SK-N-SH treated with all-trans-retinoic acid at 6 μM for 48 hours (cell line): ENCODE measurements around the gene ABCC4.

Source experiments
- ATAC-seq: fragments of 200-7000 bp; cut with Tn5 transposase; 3 replicates; pipeline ENCODE4 v1.9.1; 2020; ENCODE audit warnings: mild to moderate bottlenecking, moderate library complexity
- ARNTL ChIP-seq: fragments of 450-650 bp; formaldehyde crosslinking; IDR thresholded peaks from 2 replicates; pipeline ENCODE4 v1.5.0; 2020; ENCODE audit warnings: low read depth, mild to moderate bottlenecking, moderate library complexity, borderline replicate concordance
- BACH2 ChIP-seq: fragments of 250-450 bp; sonication (Bioruptor Pico); IDR thresholded peaks from 2 replicates; pipeline ENCODE4 v1.9.0; 2021; ENCODE audit warnings: mild to moderate bottlenecking, borderline replicate concordance
- CSDC2 ChIP-seq: fragments of 250-450 bp; sonication (Bioruptor Pico); IDR thresholded peaks from 2 replicates; pipeline ENCODE4 v1.5.0; 2020; ENCODE audit warnings: mild to moderate bottlenecking, moderate library complexity
- ESRRG ChIP-seq: fragments of 250-450 bp; sonication (Bioruptor Pico); IDR thresholded peaks from 2 replicates; pipeline ENCODE4 v1.6.1; 2021; ENCODE audit warnings: mild to moderate bottlenecking
- GLIS3 ChIP-seq: fragments of 250-450 bp; sonication (Bioruptor Pico); IDR thresholded peaks from 2 replicates; pipeline ENCODE4 v1.5.0; 2020; ENCODE audit warnings: mild to moderate bottlenecking, moderate library complexity
- ISL1 ChIP-seq: fragments of 250-450 bp; sonication (Bioruptor Pico); IDR thresholded peaks from 2 replicates; pipeline ENCODE4 v2.1.2; 2022; ENCODE audit warnings: mild to moderate bottlenecking, moderate library complexity
- OSR1 ChIP-seq: fragments of 250-450 bp; sonication (Bioruptor Pico); IDR thresholded peaks from 2 replicates; pipeline ENCODE4 v1.8.0; 2022; ENCODE audit warnings: moderate library complexity, mild to moderate bottlenecking, inconsistent platforms
- POU6F1 ChIP-seq: fragments of 250-450 bp; sonication (Bioruptor Pico); IDR thresholded peaks from 2 replicates; pipeline ENCODE4 v1.8.0; 2021; ENCODE audit warnings: low read depth, mild to moderate bottlenecking, moderate library complexity, borderline replicate concordance
- PPARA ChIP-seq: fragments of 250-450 bp; sonication (Bioruptor Pico); IDR thresholded peaks from 2 replicates; pipeline ENCODE4 v1.5.0; 2020; ENCODE audit warnings: mild to moderate bottlenecking, borderline replicate concordance
- RARB ChIP-seq: fragments of 250-450 bp; sonication (Bioruptor Pico); IDR thresholded peaks from 2 replicates; pipeline ENCODE4 v1.8.0; 2021; ENCODE audit warnings: mild to moderate bottlenecking, moderate library complexity
- SNAI2 ChIP-seq: fragments of 250-450 bp; sonication (Bioruptor Pico); IDR thresholded peaks from 2 replicates; pipeline ENCODE4 v1.5.0; 2020; ENCODE audit warnings: mild to moderate bottlenecking, moderate library complexity
- TCF4 ChIP-seq: fragments of 250-450 bp; sonication (Bioruptor Pico); IDR thresholded peaks from 2 replicates; pipeline ENCODE4 v1.8.0; 2021; ENCODE audit warnings: mild to moderate bottlenecking, moderate library complexity, borderline replicate concordance
- TOX ChIP-seq: fragments of 250-450 bp; sonication (Bioruptor Pico); IDR thresholded peaks from 2 replicates; pipeline ENCODE4 v1.8.0; 2021; ENCODE audit warnings: mild to moderate bottlenecking, moderate library complexity, borderline replicate concordance
- ZC3H10 ChIP-seq: fragments of 250-450 bp; sonication (Bioruptor Pico); IDR thresholded peaks from 2 replicates; pipeline ENCODE4 v1.5.1; 2021; ENCODE audit warnings: mild to moderate bottlenecking, moderate library complexity
- ZFP3 ChIP-seq: fragments of 250-450 bp; sonication (Bioruptor Pico); IDR thresholded peaks from 2 replicates; pipeline ENCODE4 v1.5.0; 2020; ENCODE audit warnings: mild to moderate bottlenecking, moderate library complexity
- ZFP30 ChIP-seq: fragments of 450-650 bp; formaldehyde crosslinking; IDR thresholded peaks from 2 replicates; pipeline ENCODE4 v1.5.0; 2022; ENCODE audit warnings: mild to moderate bottlenecking, moderate library complexity
- ZNF565 ChIP-seq: fragments of 450-650 bp; formaldehyde crosslinking; conservative IDR thresholded peaks from 2 replicates; pipeline ENCODE4 v1.5.0; 2020; ENCODE audit warnings: low read depth, mild to moderate bottlenecking, moderate library complexity
- ZNF70 ChIP-seq: fragments of 450-650 bp; formaldehyde crosslinking; IDR thresholded peaks from 2 replicates; pipeline ENCODE4 v1.5.0; 2020; ENCODE audit warnings: mild to moderate bottlenecking, moderate library complexity
- ZNF8 ChIP-seq: fragments of 450-650 bp; formaldehyde crosslinking; IDR thresholded peaks from 2 replicates; pipeline ENCODE4 v1.5.0; 2020; ENCODE audit warnings: mild to moderate bottlenecking, moderate library complexity
- TF ChIP-seq, protein P1 (sequence below): fragments of 250-450 bp; sonication (Bioruptor Pico); IDR thresholded peaks from 2 replicates; pipeline ENCODE4 v1.5.0; 2020; ENCODE audit warnings: mild to moderate bottlenecking, moderate library complexity
- TF ChIP-seq, protein P2 (sequence below): fragments of 250-450 bp; sonication (Bioruptor Pico); IDR thresholded peaks from 2 replicates; pipeline ENCODE4 v1.8.0; 2020; ENCODE audit warnings: mild to moderate bottlenecking, moderate library complexity, borderline replicate concordance
- TF ChIP-seq, protein P3 (sequence below): fragments of 250-450 bp; sonication (Bioruptor Pico); IDR thresholded peaks from 2 replicates; pipeline ENCODE4 v1.5.1; 2020; ENCODE audit warnings: low read depth, mild to moderate bottlenecking, moderate library complexity

Gene ABCC4

DNA sequence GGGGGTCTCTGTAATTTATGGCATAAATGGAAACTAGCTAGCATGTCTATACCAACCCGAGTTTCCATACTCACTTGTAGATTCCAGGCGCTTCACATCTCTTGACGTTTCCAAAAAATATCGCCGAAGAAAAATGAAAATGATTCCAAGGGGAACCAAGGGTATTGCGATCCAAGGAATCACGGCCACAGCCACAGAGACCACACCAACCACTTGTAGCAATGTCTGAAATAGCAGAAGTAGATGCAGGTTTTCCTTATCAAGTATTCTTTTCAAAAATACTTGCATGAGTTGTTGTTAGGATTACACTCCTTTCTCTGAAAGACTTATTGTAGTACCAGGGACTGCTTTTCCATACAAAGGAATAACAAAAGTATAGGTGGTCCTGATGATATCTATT, 218.2 kb downstream of the ABCC4 start:
- TF ChIP-seq, protein P1, sequence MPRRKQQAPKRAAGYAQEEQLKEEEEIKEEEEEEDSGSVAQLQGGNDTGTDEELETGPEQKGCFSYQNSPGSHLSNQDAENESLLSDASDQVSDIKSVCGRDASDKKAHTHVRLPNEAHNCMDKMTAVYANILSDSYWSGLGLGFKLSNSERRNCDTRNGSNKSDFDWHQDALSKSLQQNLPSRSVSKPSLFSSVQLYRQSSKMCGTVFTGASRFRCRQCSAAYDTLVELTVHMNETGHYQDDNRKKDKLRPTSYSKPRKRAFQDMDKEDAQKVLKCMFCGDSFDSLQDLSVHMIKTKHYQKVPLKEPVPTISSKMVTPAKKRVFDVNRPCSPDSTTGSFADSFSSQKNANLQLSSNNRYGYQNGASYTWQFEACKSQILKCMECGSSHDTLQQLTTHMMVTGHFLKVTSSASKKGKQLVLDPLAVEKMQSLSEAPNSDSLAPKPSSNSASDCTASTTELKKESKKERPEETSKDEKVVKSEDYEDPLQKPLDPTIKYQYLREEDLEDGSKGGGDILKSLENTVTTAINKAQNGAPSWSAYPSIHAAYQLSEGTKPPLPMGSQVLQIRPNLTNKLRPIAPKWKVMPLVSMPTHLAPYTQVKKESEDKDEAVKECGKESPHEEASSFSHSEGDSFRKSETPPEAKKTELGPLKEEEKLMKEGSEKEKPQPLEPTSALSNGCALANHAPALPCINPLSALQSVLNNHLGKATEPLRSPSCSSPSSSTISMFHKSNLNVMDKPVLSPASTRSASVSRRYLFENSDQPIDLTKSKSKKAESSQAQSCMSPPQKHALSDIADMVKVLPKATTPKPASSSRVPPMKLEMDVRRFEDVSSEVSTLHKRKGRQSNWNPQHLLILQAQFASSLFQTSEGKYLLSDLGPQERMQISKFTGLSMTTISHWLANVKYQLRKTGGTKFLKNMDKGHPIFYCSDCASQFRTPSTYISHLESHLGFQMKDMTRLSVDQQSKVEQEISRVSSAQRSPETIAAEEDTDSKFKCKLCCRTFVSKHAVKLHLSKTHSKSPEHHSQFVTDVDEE (CRISPR knock-in tag), result no peak
- no peak for TF ChIP-seq RARB (CRISPR knock-in tag)
- no peak for TF ChIP-seq ARNTL
- TF ChIP-seq CSDC2 (CRISPR knock-in tag), result no peak
- TF ChIP-seq OSR1 (CRISPR knock-in tag), result no peak
- no peak for TF ChIP-seq ZFP30
- no peak for TF ChIP-seq ZNF565 (CRISPR knock-in tag)
- no peak for TF ChIP-seq POU6F1 (CRISPR knock-in tag)
- no peak for TF ChIP-seq ZC3H10
- TF ChIP-seq ZFP3 (CRISPR knock-in tag), result no peak
- TF ChIP-seq, protein P2, sequence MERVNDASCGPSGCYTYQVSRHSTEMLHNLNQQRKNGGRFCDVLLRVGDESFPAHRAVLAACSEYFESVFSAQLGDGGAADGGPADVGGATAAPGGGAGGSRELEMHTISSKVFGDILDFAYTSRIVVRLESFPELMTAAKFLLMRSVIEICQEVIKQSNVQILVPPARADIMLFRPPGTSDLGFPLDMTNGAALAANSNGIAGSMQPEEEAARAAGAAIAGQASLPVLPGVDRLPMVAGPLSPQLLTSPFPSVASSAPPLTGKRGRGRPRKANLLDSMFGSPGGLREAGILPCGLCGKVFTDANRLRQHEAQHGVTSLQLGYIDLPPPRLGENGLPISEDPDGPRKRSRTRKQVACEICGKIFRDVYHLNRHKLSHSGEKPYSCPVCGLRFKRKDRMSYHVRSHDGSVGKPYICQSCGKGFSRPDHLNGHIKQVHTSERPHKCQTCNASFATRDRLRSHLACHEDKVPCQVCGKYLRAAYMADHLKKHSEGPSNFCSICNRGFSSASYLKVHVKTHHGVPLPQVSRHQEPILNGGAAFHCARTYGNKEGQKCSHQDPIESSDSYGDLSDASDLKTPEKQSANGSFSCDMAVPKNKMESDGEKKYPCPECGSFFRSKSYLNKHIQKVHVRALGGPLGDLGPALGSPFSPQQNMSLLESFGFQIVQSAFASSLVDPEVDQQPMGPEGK (CRISPR knock-in tag), result no peak
- TF ChIP-seq TOX, result no peak
- no peak for TF ChIP-seq ZNF8
- no peak for TF ChIP-seq GLIS3 (CRISPR knock-in tag)
- TF ChIP-seq BACH2 (CRISPR knock-in tag), result no peak
- TF ChIP-seq SNAI2 (CRISPR knock-in tag), result no peak
- no peak for TF ChIP-seq ISL1
- TF ChIP-seq, protein P3, sequence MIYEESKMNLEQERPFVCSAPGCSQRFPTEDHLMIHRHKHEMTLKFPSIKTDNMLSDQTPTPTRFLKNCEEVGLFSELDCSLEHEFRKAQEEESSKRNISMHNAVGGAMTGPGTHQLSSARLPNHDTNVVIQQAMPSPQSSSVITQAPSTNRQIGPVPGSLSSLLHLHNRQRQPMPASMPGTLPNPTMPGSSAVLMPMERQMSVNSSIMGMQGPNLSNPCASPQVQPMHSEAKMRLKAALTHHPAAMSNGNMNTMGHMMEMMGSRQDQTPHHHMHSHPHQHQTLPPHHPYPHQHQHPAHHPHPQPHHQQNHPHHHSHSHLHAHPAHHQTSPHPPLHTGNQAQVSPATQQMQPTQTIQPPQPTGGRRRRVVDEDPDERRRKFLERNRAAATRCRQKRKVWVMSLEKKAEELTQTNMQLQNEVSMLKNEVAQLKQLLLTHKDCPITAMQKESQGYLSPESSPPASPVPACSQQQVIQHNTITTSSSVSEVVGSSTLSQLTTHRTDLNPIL (CRISPR knock-in tag), result no peak
- no peak for TF ChIP-seq TCF4 (CRISPR knock-in tag)
- no peak for TF ChIP-seq ZNF70 (CRISPR knock-in tag)
- ATAC-seq, result no peak

- TF ChIP-seq PPARA (CRISPR knock-in tag) (no peak), ZNF70 (CRISPR knock-in tag) (no peak), SNAI2 (CRISPR knock-in tag) (no peak), RARB (CRISPR knock-in tag) (no peak), ESRRG (no peak), ZNF565 (CRISPR knock-in tag) (no peak), ISL1 (no peak), OSR1 (CRISPR knock-in tag) (no peak), ARNTL (no peak), BACH2 (CRISPR knock-in tag) (no peak), POU6F1 (CRISPR knock-in tag) (no peak), ZFP30 (no peak), GLIS3 (CRISPR knock-in tag) (no peak)
- TF ChIP-seq, protein P3 (CRISPR knock-in tag), result no peak
- TF ChIP-seq, protein P1 (CRISPR knock-in tag), result no peak
- no peak for ATAC-seq
These were observed 225.7 kb downstream of the ABCC4 start for GRCh38 chr13:95075506-95075905.
